Keratinocyte (primary cell): ENCODE data around the gene ZNF701. TPM values are rescaled to one million over a fixed set of nuclear protein-coding genes. Genes with fewer than 3 reads are reported as not detected.

ENCODE experiments used
- DNase-seq: peaks from one replicate; pipeline ENCODE4 v3.0.0-alpha.2; 2011; ENCODE audit warnings: low read depth, missing footprints, low spot score
- FAIRE-seq: peaks from 2 replicates; lab custom pipeline; 2011; peaks lifted over from hg19 to GRCh38; lab: Jason Lieb, UNC
- H2AFZ ChIP-seq: 2 replicates; pipeline ENCODE4 v1.6.0; 2012; ENCODE audit warnings: low read length, control low read depth, inconsistent platforms; ENCODE audit not compliant: control insufficient read depth
- H3K27ac ChIP-seq: 2 replicates; pipeline ENCODE4 v1.5.1; 2011; ENCODE audit warnings: low read length; ENCODE audit not compliant: control insufficient read depth, insufficient read depth
- H3K27me3 ChIP-seq: 3 replicates; pipeline ENCODE4 v1.6.0; 2011; ENCODE audit warnings: low read length; ENCODE audit not compliant: control insufficient read depth, insufficient read depth; ENCODE audit errors: extremely low read depth
- H3K36me3 ChIP-seq, 2 experiments: 2 replicates in 1 of 2; 3 replicates in 1 of 2; pipeline ENCODE4 v1.5.1; 2011; ENCODE audit warnings: low read length in 2 of 2, mild to moderate bottlenecking in 1 of 2; ENCODE audit not compliant: control insufficient read depth in 2 of 2, insufficient read depth in 2 of 2; ENCODE audit errors: extremely low read depth in 1 of 2
- H3K4me1 ChIP-seq: 3 replicates; pipeline ENCODE4 v1.5.1; 2011; ENCODE audit warnings: low read length; ENCODE audit not compliant: control insufficient read depth, insufficient read depth; ENCODE audit errors: extremely low read depth
- H3K4me2 ChIP-seq: 3 replicates; pipeline ENCODE4 v1.6.0; 2011; ENCODE audit warnings: low read depth, low read length; ENCODE audit not compliant: control insufficient read depth, insufficient read depth; ENCODE audit errors: extremely low read depth
- H3K4me3 ChIP-seq, 3 experiments: fragments of 200-600 bp in 1 of 3; sonication (generic) in 1 of 3; 2 replicates in 2 of 3; 3 replicates in 1 of 3; pipeline ENCODE4 v1.5.1; 2011 to 2016; ENCODE audit warnings: low read length in 3 of 3, mild to moderate bottlenecking in 3 of 3, control low read depth in 2 of 3, inconsistent platforms in 1 of 3, low read depth in 1 of 3, mixed read lengths in 1 of 3, mixed run types in 1 of 3, moderate library complexity in 1 of 3; ENCODE audit not compliant: control insufficient read depth in 2 of 3, insufficient read depth in 2 of 3; ENCODE audit errors: extremely low read depth in 1 of 3
- H3K79me2 ChIP-seq: 2 replicates; pipeline ENCODE4 v1.6.0; 2012; ENCODE audit warnings: low read length; ENCODE audit not compliant: control insufficient read depth, insufficient read depth
- H3K9ac ChIP-seq: 3 replicates; pipeline ENCODE4 v1.6.0; 2011; ENCODE audit warnings: low read length; ENCODE audit not compliant: control insufficient read depth, insufficient read depth; ENCODE audit errors: extremely low read depth
- H3K9me1 ChIP-seq: 3 replicates; pipeline ENCODE4 v1.6.0; 2011; ENCODE audit warnings: low read length; ENCODE audit not compliant: control insufficient read depth, insufficient read depth; ENCODE audit errors: extremely low read depth
- H3K9me3 ChIP-seq: 2 replicates; pipeline ENCODE4 v1.5.1; 2012; ENCODE audit warnings: low read depth, low read length; ENCODE audit not compliant: control insufficient read depth
- H4K20me1 ChIP-seq: 3 replicates; pipeline ENCODE4 v1.6.0; 2011; ENCODE audit warnings: low read length; ENCODE audit not compliant: control insufficient read depth, insufficient read depth; ENCODE audit errors: extremely low read depth
- CTCF ChIP-seq, 3 experiments: IDR thresholded peaks in 1 of 3; conservative IDR thresholded peaks in 1 of 3; optimal IDR thresholded peaks in 1 of 3; 2 replicates in 2 of 3; 3 replicates in 1 of 3; pipeline versions ENCODE3 to v1.5.1; 2011; ENCODE audit warnings: low read length in 3 of 3, mild to moderate bottlenecking in 3 of 3, moderate library complexity in 2 of 3, control low read depth in 1 of 3, inconsistent platforms in 1 of 3; ENCODE audit not compliant: insufficient read depth in 2 of 3; ENCODE audit errors: extremely low read depth in 1 of 3
- EZH2 ChIP-seq: IDR thresholded peaks from one replicate; pipeline ENCODE4 v1.6.1; 2012; ENCODE audit warnings: inconsistent platforms, mild to moderate bottlenecking, low read length, moderate library complexity
- dilution Hi-C: fragments of 300-500 bp; cut with MboI; formaldehyde crosslinking; loops from one replicate; pipeline ENCODE4 v1.7.0; 2020; ENCODE audit warnings: low sequenced_read_pairs; ENCODE audit not compliant: extremely low pct_ligation_motif_present
- polyA minus RNA-seq, 3 experiments: library from RNA; depleted of rRNA, polyadenylated mRNA; stranded (reverse); fragments of >200 nt; gene quantifications; 1 replicate in 1 of 3; 2 replicates in 1 of 3; 3 replicates in 1 of 3; pipeline ENCODE4 v1.2.3, GENCODE V29; 2011
- polyA plus RNA-seq, 5 experiments: library from polyadenylated mRNA; depleted of rRNA in 3 of 5; stranded (reverse) in 3 of 5; stranded (forward) in 1 of 5; unstranded in 1 of 5; fragments of >200 nt; gene quantifications; 1 replicate in 1 of 5; 2 replicates in 3 of 5; 3 replicates in 1 of 5; pipeline versions ENCODE4 v1.2.1 to v1.2.3, GENCODE V29; 2011 to 2012; ENCODE audit warnings: missing spikeins in 2 of 5, low read depth in 1 of 5, low replicate concordance in 1 of 5

The ZNF701 gene
- polyA plus RNA-seq: 6.0 to 7.2 TPM (median 7.0 TPM) in 3 replicates
- polyA plus RNA-seq (2011; ENCODE audit: low read depth): 2.3 TPM
- 2.0 and 4.4 TPM in 2 replicates for polyA plus RNA-seq (2011; cell fraction: cytosol; rRNA removed)
- polyA plus RNA-seq (2011; cell fraction: nucleus; rRNA removed): 12.8 and 13.2 TPM in 2 replicates
- 3.9 and 7.6 TPM in 2 replicates for polyA plus RNA-seq (2012; ENCODE audit: low replicate concordance)
- 4.2 to 21.3 TPM (median 13.1 TPM) in 3 replicates for polyA minus RNA-seq
- 5.9 TPM for polyA minus RNA-seq (2011; cell fraction: cytosol; rRNA and poly(A)+ RNA removed)
- polyA minus RNA-seq (2011; cell fraction: nucleus; rRNA and poly(A)+ RNA removed): 11.1 and 18.2 TPM in 2 replicates

GRCh38 chr19:52570000-52570861 lies at the start of gene ZNF701:
ZNF701 (plus strand) TSS chr19:52570287; CDS start chr19:52574148, 3,861 bp downstream.
- peak within 1 kb of the TSS; percentile 97 for H3K4me2 ChIP-seq
- H3K27me3 ChIP-seq: no peaks in the 10 kb centered on the region
- H3K36me3 ChIP-seq: peaks cover 5 to 6% of the 10 kb centered on the region in 2 experiments
- peak within 1 kb of the TSS; percentile 96 for H3K9ac ChIP-seq
- H3K9me3 ChIP-seq: no peaks in the 10 kb centered on the region
- DNase-seq: peak; percentile 53
- dilution Hi-C loops: no loop called here
- peaks cover 10% of the 10 kb centered on the region for H3K79me2 ChIP-seq
- peak within 1 kb of the TSS; percentile 96 for H3K27ac ChIP-seq
- H3K4me1 ChIP-seq: peaks cover 8% of the 10 kb centered on the region
- TF ChIP-seq CTCF (optimal IDR thresholded peaks at IDR 0.05 in 1 of 3, IDR thresholded peaks at IDR 0.05 in 1 of 3, conservative IDR thresholded peaks at IDR 0.05 in 1 of 3; ENCODE audit: extremely low read depth in 1 of 3, insufficient read depth in 2 of 3, low read length in 3 of 3): peak in 1 of 3 experiments; percentile 16
- TF ChIP-seq EZH2: no peak
- peak within 1 kb of the TSS; percentile 97 for H2AFZ ChIP-seq
- H3K4me3 ChIP-seq: peak within 1 kb of the TSS; percentile 59 to 95 (median 87)
- no peaks in the 10 kb centered on the region for H4K20me1 ChIP-seq
- no peaks in the 10 kb centered on the region for H3K9me1 ChIP-seq
- peak; percentile 48 for FAIRE-seq

- Histone ChIP-seq H3K9me1 (no peaks in the 10 kb centered on the region), H3K36me3 (no peaks in the 10 kb centered on the region), H3K9me3 (peaks cover 4% of the 10 kb centered on the region), H3K27ac (no peak overlapping the region), H3K79me2 (no peaks in the 10 kb centered on the region), H3K4me2 (no peak overlapping the region), H3K9ac (no peak overlapping the region), H3K4me1 (no peaks in the 10 kb centered on the region), H4K20me1 (no peaks in the 10 kb centered on the region), H3K4me3 (no peak overlapping the region), H2AFZ (no peak overlapping the region), H3K27me3 (no peaks in the 10 kb centered on the region)
- DNase-seq (no peak), FAIRE-seq (no peak)
- TF ChIP-seq EZH2 (no peak), CTCF (optimal IDR thresholded peaks at IDR 0.05 in 1 of 3, IDR thresholded peaks at IDR 0.05 in 1 of 3, conservative IDR thresholded peaks at IDR 0.05 in 1 of 3; ENCODE audit: extremely low read depth in 1 of 3, insufficient read depth in 2 of 3, low read length in 3 of 3) (no peak)
- dilution Hi-C loops: no loop called here
Observed at GRCh38 chr19:52522551-52522950, 47.5 kb upstream of the ZNF701 start.
